Endothelial cell of hepatic sinusoid (primary cell): ENCODE results near the gene TSKS.

Experiments used
- in situ Hi-C: cut with HindIII; loops from 2 replicates; pipeline ENCODE4 v1.10.0; 2017; ENCODE audit warnings: low sequenced_read_pairs

The TSKS gene

DNA sequence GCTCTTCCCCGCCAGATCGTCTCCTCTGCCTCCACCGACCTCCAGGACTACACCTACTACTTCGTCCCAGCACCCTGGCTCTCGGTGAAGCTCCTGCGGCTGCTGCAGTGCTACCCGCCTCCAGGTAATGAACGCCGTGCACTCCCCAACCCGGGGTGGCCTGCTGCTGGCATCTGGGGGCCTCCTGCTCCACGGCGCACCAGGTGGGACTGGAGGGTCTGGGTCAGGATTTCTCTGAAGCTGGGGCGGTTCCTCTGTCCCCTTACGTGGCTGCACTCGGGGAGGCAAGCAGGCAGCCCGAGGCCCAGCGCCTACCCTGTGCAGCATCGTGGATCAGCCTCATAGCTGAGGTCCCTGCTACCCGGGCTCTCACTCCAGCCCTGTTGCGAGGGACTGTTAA lies 32.5 kb upstream of the TSKS start:
- in situ Hi-C loops = no loop called here

DNA sequence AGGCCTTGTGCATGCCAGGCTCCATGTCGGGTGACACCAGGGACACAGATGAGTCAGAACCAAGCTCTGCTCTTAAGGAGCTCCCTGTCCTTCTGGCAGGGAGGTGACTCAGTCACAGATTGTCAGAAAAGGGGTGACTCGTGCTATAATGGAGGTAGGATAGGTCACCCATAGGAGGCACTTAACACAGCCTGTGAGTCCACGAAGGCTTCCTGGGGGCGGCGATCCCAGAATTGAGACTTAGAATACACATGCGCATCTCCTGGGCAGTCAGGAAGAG lies 30.4 kb upstream of the TSKS start:
- in situ Hi-C loops = no loop called here

DNA sequence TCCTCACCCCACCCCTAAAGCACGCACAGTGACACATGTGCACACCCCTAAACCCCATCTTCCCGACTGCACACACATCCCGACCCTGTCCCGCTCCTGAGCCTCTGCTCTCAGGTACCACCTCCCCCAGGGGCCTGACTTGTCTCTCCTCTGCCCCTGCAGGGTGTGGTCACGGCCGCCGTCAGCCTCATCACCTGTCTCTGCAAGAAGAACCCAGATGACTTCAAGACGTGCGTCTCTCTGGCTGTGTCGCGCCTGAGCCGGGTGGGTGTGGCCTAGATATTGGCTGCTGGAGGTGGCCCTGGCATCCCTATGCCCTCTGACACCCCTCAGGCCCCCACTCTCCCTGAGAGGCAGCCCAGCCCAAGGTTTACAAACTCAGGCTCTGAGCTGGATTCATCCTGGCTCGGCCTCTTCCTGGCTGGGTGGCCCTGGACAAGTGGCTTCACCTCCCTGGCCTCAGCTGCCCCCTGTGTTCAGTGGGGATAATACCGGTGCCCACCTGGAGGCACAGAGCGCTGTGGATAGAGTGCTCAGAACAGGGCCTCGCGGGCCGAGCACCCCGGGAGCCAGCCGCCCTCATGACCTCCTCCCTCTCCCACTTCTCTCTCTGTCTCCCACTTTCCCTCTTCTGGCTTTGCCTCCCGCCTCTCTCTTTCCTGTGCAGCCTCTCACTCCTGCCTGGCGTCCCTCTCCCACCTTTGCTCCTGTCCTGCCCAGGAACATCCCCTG lies 29.9 kb upstream of the TSKS start:
- in situ Hi-C loops = no loop called here

DNA sequence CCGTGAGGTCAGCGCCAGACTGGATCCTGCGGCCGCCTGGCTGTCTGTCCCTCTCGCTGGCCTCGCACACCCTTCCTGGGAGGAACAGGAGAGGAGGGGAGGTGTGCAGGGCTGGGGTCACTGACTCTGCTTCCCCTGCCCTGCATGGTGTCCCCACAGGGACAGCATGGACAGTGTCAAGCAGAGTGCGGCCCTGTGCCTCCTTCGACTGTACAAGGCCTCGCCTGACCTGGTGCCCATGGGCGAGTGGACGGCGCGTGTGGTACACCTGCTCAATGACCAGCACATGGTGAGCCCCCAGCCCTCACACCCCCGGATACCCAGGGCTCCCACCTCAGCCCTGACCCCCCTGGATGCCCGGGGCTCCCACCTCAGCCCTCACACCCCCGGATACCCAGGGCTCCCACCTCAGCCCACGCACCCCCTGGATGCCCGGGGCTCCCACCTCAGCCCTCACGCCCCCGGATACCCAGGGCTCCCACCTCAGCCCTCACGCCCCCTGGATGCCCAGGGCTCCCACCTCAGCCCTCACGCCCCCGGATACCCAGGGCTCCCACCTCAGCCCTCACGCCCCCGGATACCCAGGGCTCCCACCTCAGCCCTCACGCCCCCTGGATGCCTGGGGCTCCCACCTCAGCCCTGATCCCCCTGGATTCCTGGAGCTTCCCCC lies 28.8 kb upstream of the TSKS start:
- in situ Hi-C loops = no loop called here

DNA sequence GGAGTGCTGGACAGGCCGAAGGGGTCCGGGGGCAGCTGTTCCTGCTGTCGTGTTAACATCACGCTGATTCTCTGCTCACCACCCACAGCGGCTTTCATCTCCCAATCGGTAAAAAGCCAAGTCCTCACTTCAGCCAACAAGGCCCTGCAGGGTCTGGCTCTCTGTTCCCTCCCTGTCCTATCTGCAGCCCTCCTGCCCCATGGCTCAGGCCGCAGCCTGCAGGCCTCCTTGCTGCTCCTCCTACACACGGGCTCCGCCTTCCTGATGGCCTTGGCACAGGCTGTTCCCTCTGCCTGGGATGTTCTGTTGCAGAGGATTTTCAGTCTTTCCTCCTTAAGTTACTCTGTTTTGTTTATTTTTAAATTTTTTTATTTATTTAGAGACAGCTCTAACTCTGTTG lies 27.8 kb upstream of the TSKS start:
- in situ Hi-C loops = no loop called here

DNA sequence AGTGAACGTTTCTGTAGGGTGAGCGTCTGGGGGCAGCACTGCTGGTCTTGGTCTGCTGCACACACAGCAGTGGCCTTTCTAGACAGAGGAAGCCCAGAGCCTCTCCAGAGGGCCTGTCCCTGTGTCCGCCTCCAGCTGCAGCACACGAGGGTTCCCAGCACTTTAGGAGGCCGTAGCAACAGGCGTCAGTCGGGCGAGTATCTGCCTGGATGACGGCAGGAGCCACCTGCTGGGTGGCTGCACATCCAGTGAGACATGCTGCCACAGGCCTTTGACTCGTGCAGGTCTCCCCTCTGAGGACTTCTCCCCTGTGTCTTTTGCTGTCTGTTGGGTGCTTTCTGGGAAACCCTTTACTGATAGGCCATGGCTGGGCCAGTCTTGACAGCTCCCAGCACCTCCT lies 25.8 kb upstream of the TSKS start:
- in situ Hi-C loops = no loop called here

DNA sequence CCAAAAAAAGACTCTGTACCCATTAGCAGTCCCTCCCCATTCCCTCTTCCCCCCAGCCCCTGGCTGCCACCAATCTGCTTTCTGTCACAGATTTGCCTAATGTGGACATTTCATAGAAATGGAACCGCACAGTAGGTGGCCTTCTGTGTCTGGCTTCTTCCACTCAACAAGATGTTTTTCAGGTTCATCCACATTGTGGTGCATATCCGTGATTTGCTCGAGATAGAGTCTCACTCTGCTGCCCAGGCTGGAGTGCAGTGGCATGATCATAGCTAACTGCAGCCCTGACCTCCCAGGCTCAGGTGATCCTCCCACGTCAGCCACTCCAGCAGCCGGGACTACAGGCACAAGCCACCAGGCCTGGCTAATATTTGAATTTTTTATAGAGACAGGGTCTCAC lies 24.6 kb upstream of the TSKS start:
- in situ Hi-C loops = no loop called here

DNA sequence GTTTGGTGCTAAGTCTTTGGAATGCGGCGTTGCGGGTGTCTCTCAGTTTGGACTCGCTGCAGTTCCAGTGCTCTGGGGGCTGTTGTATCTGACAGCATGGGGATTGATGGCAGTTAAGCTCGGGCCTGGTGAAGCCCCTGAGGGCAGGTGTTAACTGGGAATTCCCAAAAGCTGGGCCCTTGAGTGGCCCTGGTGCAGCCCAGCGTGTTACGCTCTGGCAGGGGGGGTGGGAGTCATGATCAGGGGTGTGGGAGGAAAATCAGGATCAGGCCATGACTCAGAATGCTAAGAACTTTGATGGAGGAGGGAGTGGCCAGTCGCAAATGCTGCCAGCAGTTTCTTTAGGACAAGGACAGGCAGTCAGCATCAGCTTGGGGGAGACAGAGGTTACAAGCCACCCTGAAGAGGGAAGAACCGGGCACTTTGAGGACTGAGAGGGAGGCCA lies 23.3 kb upstream of the TSKS start:
- in situ Hi-C loops = no loop called here

DNA sequence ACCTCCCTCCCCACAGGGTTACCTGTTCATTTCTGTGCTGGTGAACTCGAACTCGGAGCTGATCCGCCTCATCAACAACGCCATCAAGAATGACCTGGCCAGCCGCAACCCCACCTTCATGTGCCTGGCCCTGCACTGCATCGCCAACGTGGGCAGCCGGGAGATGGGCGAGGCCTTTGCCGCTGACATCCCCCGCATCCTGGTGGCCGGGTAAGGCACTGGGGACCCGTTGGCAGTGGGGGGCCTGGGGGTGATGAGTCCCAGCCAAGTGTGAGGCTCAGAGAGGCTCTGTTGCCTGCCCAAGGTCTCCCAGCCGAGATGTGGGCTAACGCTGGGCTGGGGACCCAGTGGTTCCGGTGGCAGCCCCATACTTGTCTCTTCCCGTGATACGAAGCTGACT lies 19.4 kb upstream of the TSKS start:
- in situ Hi-C loops = loop anchor here (5.0 kb wide), 1 partner anchor 40 kb away; no protein-coding TSS in a partner anchor

DNA sequence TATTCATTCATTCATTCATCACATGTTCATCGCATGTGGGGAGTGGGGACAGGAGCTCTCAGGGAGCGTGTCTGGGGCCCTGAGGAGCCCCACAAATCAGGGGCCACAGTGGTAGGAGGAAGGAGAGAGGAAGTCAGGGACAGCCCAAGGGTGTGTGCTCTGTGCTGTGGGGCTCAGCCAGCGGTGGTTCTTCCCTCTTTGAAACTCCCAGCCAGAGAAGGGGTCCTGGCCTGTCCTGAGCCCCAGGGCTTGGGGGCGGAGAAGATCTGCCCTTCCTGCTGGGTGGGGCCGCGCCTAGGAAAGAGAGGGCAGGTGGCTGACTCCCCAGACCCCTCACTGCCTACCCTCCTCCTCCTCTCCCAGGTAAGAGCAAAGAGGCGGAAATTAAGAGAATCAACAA lies 18.3 kb upstream of the TSKS start:
- in situ Hi-C loops = loop anchor here (5.0 kb wide), 1 partner anchor 39 kb away; no protein-coding TSS in a partner anchor

DNA sequence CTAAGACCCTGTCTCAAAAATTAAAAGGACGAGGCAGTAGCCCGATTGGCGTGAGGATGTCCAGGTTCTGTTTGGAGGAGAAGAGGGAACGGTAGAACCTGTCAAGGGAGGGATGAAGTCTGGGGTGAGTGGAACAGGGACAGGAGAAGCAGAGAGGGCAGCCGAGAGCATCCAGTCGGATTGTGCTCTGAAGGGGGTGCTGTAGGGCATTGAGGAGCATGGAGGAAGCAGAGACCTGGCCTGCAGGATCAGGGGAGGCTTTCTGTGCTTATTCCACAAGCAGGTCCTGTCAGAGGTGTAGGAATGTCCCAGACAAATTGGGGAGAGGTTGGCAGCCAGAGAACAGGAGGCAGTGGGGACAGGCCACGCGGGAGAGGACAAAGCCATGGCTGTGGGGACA lies 17.8 kb upstream of the TSKS start:
- in situ Hi-C loops = loop anchor here (5.0 kb wide), 1 partner anchor 39 kb away; no protein-coding TSS in a partner anchor

DNA sequence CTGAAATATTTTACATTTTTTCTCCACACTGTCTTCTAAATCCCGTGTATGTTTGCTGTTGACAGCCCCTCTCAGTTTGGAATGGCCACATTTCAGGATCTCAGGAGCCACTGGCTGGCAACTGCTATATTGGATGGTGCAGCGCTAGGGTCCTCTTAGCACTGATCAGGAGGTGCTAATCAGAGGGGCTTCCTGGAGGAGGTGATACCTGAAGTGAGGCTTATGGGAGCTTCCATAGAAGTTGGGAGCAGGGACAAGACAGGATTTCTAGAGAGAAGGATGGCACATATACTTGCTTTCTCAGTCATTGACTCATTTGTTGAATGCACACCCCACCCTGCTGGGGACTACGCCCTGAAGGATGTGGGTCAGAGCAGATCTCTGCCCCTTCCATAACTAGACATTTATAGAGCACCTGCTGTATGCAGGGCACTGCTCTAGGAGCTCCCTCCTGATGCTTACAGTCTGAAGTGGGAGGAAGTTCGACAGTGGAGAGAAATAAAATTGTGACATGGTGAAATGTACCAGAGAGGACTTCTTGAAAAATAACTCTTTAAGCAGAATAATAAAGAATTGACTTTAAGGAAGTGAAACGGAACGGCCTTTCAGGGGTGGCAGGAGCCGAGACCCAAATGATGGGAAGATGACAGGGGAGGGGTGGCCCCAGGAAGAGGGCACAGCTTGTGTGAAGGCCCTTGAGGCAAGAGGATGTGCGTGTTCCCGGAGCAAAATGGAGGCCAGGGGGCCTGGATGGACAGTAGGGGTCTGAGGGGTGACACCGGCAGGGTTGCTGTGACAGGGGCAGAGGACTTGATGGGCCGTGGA lies 16.8 kb upstream of the TSKS start:
- in situ Hi-C loops = loop anchor here (5.0 kb wide), 1 partner anchor 38 kb away; no protein-coding TSS in a partner anchor

DNA sequence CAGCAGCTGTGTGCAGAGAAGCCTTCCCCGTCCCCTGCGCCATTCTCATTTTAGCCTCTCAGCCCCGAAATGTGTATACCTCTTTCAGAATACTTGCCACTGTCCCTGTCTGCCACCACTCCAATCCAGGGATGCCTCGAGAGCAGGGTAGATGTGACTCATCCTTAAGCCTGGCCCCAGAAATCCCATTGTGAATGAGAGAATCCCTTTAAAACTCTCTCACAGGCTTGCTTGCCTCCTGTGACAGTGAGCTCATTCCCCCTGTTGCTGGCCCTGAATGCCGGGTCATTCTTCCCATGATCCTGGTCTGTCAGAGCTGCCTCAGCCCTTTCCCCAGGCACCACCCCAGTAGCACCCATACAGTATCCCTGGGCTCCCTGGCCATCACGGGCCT lies 13.3 kb upstream of the TSKS start:
- in situ Hi-C loops = no loop called here

DNA sequence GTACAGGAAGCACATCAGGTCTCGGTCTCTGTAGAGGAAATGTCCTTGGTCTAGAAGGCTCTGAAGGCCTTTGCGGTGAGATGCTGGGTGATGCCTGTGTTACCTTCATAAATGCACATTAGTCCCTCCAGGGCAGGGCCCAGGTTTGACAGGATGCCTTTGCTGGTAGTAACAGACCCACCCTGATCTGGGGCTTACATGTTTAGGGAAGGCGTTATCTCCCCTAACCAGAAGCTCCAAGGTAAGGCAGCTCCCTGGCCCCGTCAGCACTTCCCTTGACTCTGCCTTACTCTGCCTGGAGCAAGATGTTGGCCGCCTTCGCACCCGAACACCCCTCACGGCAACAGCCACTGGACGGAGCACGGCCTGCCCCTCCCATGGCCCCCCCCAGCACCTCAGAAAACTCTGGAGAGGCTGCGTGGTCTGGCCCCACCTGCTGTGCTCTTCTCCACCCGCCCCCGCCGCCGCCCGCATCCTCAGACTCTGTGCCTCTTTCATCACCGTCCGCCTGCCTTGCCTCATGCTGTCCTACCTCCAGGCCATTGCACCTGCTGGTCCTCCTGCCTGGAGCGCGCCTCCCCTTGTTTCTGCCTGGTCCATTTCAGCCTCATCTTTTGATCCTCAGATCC lies 12.8 kb upstream of the TSKS start:
- in situ Hi-C loops = no loop called here

DNA sequence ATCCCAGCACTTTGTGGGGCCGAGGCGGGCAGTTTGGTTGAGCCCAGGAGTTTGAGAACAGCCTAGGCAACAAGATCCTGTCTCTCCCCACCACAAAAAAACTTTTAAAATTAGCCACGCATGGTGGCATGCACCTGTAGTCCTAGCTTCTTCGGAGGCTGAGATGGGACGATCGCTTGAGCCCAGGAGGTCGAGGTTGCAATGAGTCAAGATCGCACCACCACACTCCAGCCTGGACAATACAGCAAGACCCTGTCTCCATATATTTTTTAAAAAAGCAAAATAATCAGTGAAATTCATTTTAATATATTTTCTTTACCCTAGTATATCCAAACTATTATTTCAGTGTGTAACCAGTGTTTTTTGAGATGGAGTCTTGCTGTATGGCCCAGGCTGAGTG lies 11.9 kb upstream of the TSKS start:
- in situ Hi-C loops = no loop called here

DNA sequence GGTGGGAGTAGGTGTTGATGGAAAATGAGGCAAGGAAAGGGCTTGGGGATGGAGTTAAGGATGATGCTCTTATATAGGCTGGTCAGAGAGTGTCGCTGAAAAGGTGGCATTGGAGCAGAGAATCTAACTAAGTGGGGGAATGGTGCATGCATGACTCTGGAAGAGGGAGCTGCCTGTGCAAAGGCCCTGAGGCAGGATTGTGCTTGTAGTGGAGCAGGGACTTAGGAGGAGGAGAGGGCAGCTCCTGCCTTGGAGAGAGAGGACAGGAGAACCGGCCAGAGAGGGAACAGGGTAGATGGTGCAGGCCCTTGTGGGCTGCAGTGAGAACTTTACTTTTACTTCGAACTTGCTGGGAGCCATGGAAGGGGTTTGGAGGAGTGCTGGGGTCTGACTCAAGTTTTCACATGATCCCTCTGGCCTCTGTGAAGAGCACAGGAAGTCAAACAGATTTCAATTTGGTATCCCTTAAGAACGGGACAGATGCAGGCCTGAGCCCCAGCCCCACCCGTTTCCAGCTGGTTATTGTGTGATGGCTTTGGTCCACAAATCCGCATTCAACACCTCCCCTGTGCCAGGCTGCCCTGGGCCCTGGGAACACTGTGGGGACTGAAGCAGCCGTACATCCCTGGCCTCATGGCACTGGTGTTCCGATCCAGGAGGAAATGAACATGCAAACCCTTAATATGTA lies 10.7 kb upstream of the TSKS start:
- in situ Hi-C loops = no loop called here

DNA sequence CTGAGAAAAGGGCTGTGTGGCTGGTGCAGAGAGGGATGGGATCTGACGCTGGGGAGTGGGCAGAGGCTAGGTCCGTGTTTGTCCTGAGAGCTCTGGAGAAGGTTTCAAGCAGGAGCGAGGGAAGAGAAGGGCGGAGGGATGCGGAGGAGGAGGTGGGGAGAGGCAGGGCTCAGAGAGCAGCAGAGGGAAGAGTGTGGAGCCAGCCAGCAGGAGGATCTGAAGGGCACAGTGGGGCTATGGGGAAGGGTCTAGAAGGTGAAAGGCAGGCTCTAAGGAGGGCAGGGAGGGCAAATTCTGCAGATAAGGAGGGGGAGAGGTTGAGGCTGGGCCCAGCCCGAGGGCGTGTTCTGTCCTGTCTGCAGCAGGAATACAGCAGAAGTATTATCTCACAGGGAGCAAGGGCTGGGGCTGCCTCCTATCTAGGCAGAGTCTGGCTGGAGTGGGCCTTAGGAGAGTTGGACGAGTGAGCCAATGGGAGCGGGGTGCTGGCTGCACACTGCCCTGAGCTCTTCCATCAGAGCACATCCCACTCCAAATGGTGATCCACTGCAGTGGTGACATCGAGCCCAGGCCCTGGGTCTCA lies 9.8 kb upstream of the TSKS start:
- in situ Hi-C loops = no loop called here

DNA sequence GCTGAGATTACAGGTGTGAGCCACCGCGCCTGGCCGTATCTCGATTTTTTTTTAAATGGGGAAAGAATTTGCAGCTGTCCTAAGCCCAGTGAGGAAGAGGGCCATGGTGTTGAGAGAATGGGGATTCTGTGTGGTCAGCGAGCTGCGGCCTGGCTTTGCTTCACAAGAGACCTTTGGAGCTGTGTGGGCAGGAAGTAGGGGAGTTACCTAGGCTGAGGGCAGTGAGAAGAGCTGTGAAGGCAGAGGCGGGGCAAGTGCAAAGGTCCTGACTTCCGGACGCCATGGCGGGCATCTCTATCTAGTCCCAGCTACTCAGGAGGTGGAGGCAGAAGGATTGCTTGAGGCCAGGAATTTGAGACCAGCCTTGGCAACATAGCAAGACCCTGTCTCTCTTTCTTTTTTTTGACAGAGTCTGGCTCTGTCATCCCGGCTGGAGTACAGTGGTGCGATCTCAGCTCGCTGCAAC lies 8.6 kb upstream of the TSKS start:
- in situ Hi-C loops = no loop called here

DNA sequence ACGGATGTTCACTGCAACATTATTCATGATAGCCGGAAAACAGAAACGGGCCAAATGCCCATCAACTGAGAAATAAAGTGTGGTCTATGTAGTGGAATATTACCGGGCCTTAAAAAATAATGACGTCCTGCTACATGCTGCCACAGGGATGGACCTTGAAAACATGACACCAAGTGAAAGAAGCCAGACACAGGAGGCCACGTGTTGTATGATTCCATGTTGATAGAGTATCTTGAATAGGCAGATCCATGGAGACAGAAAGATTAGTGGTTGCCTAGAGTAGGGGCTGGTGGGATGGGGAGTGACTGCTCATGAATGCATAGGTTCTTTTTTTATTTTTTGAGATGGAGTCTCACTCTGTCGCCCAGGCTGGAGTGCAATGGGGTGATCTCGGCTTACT lies 7.4 kb upstream of the TSKS start:
- in situ Hi-C loops = no loop called here

DNA sequence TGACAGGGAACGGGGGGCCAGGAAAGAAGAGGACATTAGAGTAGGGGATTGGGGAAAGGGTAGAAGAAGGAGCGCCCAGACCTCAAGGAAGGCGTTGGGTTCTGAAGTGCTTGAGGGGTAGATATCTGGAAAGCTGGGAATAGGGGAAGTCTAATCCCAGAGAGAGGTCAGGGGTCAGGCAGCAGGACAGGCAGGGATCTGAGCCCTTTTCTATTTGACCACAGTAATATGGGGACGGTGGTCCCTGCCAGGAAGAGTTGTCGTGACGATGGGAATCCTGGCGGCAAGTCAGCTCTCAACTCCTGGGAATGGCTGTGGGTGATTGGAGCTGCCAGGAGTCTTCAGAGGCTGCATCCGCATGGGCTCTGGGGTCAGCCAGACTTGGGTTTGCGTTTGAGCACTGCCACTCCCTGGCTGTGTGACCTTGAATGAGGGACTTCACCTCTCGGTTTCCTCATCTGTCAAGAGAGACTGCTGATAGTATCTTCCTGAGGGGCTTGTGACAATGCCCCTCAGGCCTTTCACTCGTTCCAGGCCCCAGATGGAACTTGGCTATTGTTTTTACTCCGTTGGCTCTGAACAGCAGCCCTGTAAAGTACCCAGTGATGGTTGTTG lies 5.0 kb upstream of the TSKS start:
- in situ Hi-C loops = no loop called here
